ENCODE results near the gene PTPRR.
"Not testable (repeated sequence)": the region's sequence is repeated elsewhere in the genome, so short reads cannot be mapped to it uniquely, and the experiment has no call there.

The PTPRR gene

DNA sequence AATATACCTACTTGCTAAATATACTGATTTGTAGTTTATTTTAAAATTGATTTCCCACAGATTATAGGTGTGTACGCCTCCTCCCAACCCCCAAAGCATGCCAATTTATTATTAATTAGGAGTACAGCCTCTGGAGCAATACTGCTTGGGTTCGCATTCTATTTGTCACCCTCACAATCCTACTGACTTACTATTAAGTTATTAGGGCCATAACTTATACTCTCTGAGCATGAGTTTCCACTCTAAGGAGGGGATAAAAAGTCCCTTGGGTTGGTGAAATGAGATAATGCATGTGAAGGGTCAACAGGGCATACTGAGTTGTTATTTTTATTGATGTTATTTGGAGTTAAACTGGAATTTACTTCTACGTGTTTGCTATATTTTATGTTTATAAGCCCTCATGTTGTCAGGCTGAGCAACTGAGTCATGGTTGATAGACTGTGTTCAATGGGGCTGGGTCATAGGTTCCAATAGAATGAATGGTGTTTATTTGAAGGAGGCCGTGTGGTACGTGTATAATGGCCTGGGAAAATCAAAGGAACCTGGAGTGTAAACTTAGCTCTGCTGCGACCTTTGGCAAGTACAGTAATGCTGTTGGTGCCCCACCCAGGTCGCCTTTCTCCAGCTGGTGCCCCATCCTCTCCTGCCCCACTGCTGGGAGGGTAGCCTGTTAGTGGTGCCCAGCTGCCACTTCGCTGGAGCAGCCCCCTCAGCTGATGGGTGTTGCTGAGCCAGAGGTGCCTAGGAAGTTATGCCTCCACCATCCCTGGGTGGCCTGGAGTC, 184.0 kb downstream of the PTPRR start:
- DNase-seq = no peak

DNA sequence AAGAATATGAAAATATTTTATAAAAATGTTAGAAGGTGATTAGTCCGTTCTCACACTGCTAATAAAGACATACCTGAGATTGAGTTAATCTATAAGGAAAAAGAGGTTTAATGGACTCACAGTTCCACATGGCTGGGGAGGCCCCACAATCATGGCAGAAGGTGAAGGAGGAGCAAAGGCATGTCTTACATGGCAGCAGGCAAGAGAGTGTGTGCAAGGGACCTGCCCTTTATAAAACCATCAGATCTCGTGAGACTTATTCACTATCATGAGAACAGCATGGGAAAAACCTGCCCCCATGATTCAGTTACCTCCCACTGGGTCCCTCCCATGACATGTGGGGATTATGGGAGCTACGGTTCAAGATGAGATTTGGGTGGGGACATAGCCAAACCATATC, 185.3 kb downstream of the PTPRR start:
- DNase-seq = not testable (repeated sequence)

DNA sequence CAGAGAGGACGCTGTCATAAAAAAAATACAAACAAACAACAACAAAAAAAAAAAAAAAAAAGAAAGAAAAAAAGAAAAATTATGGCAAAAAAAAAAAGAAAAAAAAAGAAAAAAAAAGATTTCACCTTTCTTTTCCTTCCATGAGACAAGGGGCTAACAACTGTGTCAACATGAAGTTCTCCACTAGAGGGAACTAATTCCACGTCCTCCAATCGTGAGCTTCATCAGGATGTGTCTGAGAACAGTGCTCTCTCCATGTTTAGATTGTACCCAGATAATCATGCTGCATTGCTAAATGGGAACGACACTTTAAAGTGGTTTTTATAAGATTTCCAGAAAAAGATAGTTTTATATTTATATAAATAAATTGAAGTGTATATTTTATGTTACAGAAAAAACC, 187.2 kb downstream of the PTPRR start:
- peak; percentile 7 to 73 for DNase-seq

DNA sequence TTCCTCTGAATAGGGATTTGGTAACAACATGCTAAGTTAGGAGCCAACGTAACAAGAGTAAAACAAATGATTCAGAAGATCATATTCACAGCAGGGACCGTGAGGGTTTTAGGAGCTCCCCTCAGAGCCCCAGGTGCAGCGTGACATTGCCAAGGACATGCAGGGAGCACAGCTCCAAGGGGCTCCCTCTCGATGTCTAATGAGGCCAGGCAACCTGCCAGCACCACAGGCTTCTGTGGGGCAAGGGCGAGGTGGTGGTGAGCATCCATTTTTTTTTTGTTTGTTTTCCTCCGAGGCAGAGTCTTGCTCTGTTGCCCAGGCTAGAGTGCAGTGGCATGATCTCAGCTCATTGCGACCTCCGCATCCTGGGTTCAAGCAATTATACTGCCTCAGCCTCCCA, 188.3 kb downstream of the PTPRR start:
- DNase-seq = no peak

DNA sequence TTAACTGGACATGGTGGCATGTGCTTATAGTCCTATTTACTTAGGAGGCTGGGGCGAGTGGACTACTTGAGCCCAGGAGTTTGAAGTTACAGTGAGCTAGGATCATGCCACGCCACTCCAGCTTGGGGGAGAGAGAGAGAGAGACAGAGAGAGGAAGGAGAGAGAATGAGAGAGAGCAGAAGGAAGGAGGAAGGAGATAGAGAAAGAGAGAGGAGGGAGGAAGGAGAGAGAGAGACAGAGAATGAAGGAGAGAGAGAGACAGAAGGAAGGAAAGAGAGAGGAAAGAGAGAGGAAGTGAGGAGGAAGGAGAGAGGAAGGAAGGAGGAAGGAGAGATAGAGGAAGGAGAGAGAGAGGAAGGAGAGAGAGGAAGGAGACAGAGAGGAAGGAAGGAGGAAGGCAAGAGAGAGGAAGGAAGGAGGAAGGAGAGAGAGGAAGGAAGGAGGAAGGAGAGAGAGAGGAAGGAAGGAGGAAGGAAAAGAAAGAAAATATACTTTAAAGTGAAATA, 189.8 kb downstream of the PTPRR start:
- no peak for DNase-seq

DNA sequence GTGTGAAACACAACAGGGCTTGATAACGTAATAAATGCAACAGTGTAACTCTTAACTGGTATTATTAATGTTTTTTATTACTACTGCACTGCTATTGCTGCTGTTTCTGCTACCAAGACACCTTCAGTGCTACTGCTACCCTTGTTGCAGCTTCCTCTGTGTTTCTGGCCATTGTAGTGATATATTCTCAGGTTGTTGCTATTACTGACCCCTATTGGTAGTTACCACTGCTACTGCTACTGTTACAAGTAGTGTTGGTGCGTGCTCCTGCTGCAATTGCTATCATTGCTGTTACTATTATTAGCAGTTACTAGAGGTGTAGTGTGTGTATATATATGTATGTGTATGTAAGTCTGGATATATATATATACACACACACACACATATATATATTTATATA, 196.1 kb downstream of the PTPRR start:
- peak in 1 of 2 experiments; percentile 44 for DNase-seq

DNA sequence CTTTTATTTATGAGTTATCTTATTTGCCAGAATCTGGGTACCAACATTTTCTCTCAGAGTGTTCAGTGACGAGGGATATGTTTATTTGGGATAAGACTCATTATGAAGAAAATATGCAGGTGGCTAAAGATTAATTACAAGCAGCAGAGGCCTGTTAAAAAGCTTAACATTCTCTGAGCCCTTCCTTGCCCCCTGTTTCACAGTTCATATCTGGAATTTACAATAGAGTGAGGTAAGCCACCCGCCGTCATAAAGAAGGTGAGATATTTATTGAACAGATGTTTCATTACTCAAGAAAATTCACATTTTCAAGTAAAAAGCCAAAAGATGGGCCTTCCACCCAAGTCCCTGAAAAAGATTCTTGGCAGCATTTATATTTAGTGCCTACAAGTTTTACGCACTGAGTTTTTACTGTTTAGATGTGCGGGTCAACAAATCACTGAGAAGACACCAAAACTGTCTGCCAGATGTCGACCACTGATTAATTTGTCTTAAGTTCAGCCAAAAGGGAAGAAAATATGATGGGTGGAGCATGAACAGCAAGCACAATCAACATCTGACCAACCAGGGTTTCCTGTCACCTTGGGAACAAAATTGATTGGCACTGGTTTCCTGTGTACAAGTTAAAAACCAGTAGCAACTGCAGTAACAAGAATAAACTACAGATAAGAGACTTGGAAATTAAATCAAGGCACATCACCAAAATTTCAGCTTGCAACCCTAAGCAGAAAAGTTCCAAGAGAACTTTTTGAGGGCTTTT, 197.8 kb downstream of the PTPRR start:
- no peak for DNase-seq

DNA sequence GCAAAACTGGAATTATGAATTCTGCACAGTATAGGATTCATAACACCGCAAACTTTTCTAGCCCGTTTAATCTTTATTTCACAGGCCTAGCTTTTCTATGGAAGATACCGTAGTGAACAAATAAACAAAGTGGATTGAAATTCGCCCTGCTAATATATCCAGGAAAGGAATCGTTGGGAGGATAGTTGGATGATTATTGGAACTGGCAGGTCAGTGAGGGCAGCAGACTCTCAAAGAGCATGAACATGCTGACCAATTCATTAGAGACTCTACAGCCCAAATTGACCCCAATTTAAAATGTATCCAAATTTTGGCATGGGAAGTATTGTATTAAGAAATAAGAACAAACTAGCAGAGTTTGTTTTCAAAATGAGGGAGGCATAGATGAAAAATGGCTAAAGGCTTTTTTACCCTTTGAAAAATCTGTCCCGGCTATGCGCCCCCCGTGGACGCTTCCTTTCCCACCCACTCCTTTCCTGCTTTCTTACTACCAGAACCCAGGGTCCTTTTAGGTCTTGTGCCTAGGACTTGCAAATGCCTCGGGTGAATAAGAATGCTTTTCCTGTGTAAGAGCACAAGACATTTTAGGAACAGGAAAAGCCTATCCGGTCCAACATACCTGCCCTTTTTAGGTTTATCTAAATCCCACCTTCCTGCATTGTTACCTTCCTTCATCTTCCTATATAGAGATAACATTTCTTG, 198.7 kb downstream of the PTPRR start:
- no peak for DNase-seq

DNA sequence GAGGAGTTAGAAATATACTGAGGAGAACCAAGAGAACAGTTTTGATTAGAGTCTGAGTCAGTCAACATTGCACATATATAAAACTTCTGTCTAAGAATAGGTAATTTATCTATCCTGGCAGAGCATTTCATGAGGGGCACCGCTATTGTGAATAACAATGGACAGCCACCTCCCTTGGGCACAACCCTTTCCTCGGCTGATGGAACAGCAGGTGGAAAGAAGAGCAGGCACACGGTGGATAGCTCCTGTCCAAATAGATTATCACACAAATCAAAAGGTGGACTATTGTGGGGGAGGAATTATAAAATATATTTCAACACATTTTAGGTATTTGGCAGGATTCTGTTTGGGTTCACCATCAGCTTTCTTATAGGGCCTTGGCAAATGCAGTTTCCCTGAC, 199.3 kb downstream of the PTPRR start:
- no peak for DNase-seq

DNA sequence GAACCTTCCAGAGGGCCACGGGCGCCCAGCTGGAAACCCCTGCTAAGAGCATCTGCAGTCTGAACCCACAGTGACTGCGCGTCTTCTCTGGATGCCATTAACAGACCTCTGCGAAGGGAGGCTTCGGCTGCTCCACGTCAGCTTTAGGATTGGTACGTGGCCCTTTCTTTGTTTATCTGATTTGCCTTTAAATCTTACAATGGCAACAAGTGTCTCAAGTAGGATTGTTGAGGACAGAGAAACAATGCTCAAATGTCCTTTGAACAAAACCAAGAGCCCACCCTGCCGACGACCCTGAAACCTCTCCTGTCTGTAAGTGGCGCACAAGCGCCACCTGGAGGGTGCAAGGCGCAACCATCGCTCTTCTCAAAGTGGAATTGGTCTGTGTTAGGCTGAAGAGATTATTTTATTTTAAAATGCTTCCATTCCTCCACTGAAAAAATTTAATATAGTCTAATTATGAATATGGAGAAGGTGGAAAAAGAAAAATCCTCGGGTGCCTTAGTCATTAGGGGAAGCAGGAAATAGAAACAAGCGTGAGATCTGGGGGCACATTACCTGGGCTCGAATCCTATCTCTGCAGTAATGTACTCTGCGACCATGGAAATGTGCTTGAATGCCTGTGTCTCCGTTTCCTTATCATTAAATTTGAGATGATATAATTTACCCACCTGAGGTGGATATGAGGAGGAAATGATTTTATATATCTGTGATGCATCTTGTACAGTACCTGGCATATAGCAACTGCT, 200.7 kb downstream of the PTPRR start:
- DNase-seq = peak in 1 of 2 experiments; percentile 32

DNA sequence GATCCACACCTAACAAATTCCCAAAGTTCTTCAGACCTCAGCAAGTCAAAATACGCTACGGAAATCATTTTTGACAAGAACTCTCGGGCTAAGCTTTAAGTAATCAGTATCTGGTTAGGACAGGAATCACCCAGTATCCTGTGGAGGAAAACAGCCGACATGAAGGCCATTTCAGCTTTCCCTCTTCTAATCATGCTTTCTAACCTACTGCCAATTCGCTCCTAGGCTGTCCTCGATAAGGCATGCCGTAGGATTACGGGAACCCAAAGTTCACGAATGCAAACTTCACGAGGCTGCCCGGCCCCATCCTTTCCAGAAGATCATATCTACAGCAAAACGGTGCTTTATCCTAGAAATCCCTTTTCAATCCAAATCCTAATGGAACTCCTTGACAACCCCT, 201.5 kb downstream of the PTPRR start:
- no peak for DNase-seq

DNA sequence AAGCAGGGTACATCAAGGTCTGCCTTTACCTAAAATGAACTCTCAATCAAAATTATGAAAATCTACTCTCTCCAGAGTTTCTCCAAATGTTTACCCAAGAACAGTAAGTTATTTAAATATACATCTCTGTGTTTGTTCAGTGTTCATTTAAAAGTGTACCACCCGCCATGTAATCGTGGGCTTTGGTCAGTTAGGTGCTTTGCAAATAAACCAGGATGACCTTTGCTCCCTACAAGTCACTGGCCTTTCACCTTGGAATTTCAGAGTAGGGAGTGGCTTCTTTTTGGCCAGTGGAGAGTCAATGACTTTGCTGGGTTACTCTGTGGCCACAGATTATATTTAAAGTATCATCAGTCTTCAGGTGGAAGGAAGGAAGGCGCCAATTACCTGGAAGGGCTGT, 208.7 kb downstream of the PTPRR start:
- DNase-seq = no peak

DNA sequence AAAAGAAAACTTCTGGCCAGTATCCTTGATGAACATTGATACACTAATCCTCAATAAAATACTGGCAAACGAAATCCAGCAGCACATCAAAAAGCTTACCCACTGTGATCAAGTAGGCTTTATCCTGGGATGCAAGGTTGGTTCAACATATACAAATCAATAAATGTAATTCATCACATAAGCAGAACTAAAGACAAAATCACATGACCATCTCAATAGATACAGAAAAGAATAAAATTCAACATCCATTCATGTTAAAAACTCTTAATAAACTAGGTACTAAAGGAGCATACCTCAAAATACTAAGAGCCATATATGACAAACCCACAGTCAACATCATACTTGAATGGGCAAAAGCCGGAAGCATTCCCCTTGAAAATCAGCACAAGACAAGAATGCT, 211.5 kb downstream of the PTPRR start:
- DNase-seq = no peak

DNA sequence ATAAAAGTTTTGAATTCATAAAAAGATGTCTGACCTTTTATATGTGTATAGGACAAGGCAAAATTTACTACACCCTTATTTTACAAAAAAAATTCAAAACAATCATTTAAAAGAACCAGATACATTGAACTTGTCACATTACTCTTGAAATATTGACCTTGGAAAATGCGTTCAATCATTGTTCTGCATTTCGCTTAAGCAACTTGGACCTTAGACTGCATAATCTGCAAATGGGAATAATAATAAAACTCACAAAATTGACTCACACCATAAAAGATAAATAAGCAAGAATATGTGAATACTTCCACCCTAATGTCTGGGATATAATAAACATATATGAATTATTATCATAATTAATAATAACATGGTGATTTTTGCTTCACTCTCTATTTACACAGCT, 213.9 kb downstream of the PTPRR start:
- DNase-seq = no peak

DNA sequence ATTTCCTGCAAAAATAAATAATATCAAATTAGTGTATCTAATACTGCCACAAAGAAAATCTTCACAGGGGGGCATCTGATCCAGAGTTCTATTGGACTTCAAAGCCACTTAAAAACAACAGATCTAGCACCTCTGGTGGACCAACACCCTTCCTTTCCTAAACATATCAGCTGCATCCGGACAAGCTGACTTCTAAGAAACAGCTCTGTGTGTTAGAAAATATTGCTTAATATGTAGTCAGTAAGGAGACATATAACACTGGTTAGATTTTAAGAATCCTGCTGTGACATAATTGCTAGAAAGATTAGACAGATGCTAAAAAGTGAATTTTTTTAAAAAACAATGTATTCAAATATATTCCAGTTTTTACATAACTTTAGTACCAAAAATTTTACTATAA, 222.2 kb downstream of the PTPRR start:
- no peak for DNase-seq

DNA sequence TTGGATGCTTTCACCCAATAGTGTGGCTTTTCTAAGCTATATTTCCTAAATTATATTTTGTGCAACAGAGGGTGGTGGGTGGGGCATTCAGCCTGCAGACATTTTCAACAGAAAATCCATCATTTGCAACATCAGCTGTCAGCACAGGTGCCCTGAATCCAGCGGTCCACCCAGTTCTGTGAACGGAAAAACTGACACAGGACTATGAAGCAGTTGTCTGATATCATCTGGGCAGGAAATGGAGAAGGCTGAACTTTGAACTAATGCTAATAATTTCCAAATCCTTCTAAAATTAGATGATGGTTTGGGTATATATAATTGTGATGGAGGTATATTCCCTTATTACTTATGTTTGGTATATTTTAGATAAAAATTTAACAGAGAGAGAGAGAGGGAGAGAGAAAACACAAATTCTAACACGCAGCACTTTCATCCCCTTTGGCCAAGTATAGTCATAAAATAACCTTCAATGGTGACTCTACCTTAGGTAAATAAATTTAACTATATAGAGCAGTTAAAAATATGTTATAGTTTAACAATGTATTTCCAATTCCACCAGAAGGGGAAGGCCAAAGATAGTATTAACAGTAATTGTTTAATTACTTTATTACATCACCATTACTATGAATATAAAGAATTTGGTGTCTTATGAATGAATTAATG, 225.0 kb downstream of the PTPRR start:
- no peak for DNase-seq

DNA sequence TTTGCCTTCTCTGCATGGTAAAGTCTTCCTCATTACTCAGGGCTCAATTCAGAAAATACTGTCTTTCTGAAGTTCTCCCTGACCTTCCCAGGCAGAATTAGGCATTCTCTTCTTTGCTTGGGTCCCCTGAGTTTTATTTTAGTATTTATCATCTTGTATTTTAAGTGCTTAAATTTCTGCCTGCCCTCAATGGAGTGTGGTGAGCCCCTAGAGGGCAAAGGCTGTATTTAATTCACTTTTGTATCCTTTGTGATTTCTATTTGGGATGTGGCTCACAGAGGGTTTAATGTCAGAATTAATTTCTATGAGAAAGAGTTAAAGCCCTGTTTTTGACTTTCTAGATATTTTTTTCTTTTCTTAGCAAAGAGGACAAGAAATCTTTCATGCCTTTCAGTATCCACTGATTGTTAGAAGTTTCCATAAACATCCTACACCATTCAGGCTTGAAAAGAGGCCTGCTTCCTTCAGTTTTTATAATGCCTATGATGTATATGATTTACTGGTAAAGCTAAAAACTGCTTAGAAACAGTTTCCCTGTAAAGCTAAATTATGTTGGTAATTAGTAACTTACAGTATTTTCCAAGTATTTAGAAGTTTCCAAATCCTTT, 227.8 kb downstream of the PTPRR start:
- peak; percentile 1 to 11 for DNase-seq

DNA sequence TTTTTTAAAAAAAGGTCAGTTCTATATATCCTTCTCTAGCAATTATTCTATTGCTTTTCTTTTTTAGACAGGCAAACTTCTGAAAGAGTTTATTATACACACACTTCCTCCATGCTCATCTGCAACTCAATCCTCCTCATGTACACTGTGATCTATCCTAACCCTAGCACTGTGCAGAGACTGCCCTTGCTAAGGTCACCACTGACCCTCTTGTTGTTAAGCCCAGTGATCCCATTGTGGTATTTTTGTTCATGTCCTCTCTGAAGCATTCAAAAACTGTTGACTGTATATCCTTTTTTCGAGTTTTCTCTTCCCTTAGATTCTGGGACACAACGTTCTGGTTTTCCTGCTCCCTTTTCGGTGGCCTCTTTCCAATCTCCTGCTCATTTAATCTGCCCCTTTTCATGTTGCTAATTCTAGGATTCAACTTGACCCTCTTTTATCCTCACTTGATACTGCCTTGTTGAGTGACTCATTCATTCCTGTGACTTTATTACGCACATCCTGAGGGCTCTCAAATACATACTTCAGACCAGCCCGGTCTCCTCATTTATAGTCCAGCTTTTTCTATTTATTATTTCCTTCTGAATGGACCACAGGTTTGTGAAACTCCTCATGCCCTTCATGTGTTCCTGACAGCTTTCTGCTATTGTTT, 229.4 kb downstream of the PTPRR start:
- no peak for DNase-seq

DNA sequence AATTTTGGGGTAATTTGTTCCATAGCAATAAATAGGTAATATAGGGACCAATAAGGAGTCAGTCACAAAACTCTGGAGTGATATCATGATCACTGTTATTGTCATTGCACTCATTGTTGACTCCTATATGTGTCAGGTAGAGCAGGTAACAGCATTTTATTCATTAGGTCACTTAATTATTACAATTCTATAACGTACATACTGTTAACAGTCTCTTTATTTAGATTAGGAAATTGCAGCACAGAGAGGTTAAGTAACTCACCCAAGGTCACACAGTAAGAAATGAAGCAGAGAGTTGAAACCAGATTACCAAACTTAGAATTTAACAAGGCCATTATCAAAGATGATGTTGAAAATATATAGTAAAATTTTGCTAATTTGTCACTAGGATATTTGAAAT, 233.6 kb downstream of the PTPRR start:
- no peak for DNase-seq

DNA sequence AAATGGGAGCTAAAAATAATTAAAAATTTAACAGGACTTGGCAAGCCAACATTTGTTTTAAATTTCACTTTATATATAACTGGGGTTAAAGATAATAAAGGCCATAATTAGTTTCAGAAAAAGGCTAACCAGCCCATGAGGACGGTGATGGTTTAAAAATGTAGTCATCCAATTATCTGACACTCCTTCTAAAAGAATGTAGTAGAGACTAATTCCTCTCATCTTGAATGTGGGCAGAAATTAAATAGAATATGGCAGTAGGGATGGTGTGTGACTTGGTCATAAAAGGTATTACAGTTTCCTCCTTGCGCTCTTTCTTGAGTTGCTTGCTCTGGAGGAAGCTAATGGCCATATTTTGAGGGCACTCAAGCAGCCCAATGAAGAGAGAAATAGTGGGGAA, 234.2 kb downstream of the PTPRR start:
- DNase-seq = no peak

DNA sequence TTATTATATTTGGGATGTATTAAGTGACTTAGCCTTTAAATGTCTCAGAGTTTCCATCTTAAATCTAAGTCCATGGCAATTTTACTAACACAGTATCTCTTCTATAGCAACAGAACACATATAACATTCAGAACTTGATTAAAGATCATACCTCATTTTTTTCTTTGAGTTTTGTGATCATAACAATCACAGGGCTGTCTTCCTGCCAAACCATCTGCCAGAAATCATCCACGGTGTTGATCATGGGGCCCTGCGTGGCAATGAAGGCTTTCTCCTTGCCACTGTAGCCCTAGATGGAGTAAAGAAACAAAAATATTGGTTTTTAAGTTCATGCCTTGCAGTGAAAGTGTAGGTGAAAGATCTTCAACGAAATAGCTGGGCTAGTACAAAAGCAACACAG, 236.6 kb downstream of the PTPRR start:
- DNase-seq = no peak

Measured in SW 1271 (cell line).